ENCODE measurements around the gene USP10. TPM values are rescaled to one million over a fixed set of nuclear protein-coding genes. Genes with fewer than 3 reads are reported as not detected.
"Not testable (repeated sequence)": the region's sequence is repeated elsewhere in the genome, so short reads cannot be mapped to it uniquely, and the experiment has no call there.

USP10 gene
- total RNA-seq, 4 donors from 2014 or later: 63.0 to 98.4 (median 70.9) TPM

DNA sequence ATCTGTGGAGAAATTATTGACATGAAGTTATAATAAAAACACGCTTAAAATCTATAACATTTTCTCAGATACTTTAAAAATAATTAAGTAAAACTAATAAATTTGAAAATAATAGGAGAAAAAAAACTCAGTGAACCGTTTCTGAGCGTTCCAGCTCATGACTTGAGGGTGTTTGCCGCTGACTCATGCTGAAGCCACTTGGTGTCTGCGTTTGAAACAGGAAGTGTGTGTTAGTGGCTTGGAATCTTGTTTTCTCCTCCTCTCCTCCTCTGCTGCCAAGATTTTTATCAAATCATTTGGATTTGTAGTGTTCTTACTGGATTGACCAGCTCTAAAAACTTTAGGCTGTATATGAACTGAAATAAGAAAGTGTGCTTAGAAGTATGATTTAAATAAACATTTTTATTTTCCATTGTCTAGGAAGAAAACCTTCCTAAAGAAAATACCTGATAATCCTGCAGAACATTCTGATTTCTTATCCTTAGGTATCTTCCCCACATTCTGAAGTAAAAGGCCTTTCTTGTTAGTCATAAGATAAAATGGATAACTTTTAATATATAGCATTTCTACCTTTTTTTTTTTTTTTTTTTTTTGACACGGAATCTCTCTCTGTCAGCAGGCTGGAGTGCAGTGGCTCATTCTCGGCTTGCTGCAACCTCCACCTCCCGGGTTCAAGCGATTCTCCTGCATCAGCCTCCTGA, 30.8 kb downstream of the USP10 start:
- 30 to 31% methylated on average over 9 of the region's 9 CpGs for WGBS, 2 donors
- H3K4me3 ChIP-seq (replicated peaks in 1 of 3): no peak overlapping the region
- H3K4me1 ChIP-seq: peaks cover 22 to 49% of the 10 kb centered on the region in 2 donors
- peak; percentile 81 to 83 for DNase-seq
- peak overlapping the region; percentile 78 to 95 (median 82) for H3K27ac ChIP-seq
- no peaks in the 10 kb centered on the region for H3K36me3 ChIP-seq
- intact Hi-C loops (cut with DNase I): no loop called here
- TF ChIP-seq POLR2A (IDR thresholded peaks at IDR 0.05): peak in 1 of 2 donors; percentile 38
- TF ChIP-seq, protein P1, sequence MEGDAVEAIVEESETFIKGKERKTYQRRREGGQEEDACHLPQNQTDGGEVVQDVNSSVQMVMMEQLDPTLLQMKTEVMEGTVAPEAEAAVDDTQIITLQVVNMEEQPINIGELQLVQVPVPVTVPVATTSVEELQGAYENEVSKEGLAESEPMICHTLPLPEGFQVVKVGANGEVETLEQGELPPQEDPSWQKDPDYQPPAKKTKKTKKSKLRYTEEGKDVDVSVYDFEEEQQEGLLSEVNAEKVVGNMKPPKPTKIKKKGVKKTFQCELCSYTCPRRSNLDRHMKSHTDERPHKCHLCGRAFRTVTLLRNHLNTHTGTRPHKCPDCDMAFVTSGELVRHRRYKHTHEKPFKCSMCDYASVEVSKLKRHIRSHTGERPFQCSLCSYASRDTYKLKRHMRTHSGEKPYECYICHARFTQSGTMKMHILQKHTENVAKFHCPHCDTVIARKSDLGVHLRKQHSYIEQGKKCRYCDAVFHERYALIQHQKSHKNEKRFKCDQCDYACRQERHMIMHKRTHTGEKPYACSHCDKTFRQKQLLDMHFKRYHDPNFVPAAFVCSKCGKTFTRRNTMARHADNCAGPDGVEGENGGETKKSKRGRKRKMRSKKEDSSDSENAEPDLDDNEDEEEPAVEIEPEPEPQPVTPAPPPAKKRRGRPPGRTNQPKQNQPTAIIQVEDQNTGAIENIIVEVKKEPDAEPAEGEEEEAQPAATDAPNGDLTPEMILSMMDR (IDR thresholded peaks at IDR 0.05): no peak
- H3K27me3 ChIP-seq: no peaks in the 10 kb centered on the region
- no peaks in the 10 kb centered on the region for H3K9me3 ChIP-seq

DNA sequence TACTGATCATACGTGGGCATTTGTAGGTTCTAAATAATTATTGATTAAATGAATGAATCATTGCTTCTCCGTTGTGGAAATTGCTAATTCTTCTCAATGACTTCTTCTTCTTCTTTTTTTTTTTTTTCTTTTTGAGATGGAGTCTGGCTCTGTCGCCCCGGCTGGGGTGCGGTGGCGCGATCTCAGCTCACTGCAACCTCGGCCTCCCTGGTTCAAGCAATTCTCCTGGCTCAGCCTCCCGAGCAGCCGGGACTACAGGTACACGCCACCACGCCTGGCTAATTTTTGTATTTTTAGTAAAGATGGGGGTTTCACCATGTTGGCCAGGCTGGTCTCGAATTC, 32.5 kb downstream of the USP10 start:
- H3K4me1 ChIP-seq: peaks cover 28 to 50% of the 10 kb centered on the region in 2 donors
- H3K9me3 ChIP-seq; intact Hi-C loops (cut with DNase I): not testable (repeated sequence)

DNA sequence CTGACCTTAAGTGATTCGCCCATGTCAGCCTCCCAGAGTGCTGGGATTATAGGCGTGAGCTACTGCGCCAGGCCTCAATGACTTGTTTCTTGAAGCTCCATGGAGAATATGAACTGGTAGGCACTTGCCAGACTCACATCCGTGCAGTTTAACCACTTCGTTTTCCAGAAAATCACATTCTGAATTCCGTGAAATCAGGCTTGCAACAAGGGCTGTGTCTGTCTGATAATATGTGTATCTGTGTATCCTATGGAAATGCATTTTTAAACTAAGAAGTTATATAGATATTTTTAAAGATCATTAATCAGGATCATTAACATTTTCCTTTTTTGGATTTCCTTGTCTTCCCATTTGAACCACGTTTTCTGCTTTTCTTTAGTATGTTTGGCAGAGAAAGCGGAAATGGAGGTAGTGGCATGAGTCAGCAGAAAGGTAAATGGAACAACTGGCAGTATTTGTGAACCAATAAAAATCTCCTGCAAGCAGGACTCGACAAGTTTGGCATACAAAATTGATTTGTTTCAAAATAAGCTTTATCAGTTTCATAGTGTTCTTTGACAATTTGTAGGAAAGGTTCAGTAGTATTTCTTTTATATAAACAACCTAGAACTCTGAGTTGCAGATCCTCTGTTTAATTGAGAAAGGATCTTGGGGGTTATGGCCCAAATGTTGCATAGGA, 33.0 kb downstream of the USP10 start:
- WGBS, 2 donors: 86 to 87% methylated on average over 9 of the region's 9 CpGs
- H3K27me3 ChIP-seq: no peaks in the 10 kb centered on the region
- peak overlapping the region; percentile 39 to 95 (median 48) for H3K27ac ChIP-seq
- H3K4me1 ChIP-seq: peaks cover 29 to 56% of the 10 kb centered on the region in 2 donors
- DNase-seq: no peak
- H3K9me3 ChIP-seq: no peaks in the 10 kb centered on the region
- H3K4me3 ChIP-seq (replicated peaks in 1 of 3): no peak overlapping the region
- TF ChIP-seq, protein P1 (IDR thresholded peaks at IDR 0.05): no peak
- TF ChIP-seq POLR2A (IDR thresholded peaks at IDR 0.05): no peak
- H3K36me3 ChIP-seq: no peaks in the 10 kb centered on the region
- intact Hi-C loops (cut with DNase I): no loop called here

More for the DNA sequence above, 32.5 kb downstream of the USP10 start:
- H3K36me3 ChIP-seq; DNase-seq; H3K27me3 ChIP-seq; H3K4me3 ChIP-seq (replicated peaks in 1 of 3): not testable (repeated sequence)
- WGBS, 2 donors: 94 to 97% methylated on average over 13 of the region's 13 CpGs
- H3K27ac ChIP-seq: peak overlapping the region; percentile 39 to 95 (median 82)

DNA sequence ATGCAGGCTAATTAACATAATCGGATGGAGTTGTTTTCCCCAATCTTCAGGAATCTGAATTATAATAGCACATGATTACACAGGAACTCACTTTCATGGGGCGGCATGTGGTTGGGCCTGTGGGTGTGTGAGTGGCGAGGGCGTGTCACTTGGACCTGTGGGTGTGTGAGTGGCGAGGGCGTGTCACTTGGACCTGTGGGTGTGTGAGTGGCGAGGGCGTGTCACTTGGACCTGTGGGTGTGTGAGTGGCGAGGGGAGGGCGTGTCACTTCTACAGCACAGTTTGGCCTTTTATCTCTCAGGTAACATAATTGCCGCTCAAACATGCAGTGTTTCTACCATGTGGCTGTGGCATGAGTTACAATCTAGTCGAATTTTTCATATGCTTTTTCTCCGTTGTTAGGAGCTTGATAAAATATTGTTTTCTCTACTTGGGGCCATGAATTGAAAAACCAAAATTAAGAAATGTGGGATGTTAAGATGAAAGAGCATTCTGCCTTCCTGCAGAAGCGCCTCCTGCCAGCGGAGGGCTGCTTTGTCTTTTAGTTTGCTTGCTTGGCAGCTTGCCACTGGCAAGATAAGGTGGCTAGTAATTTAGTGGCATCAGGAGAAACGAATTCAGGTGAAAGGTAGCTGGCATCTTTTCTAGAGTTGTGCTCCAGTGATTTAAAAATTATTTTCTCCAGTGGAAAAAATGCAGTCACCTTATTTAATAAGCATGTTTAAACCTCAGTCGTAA, 36.2 kb downstream of the USP10 start:
- H3K27me3 ChIP-seq: no peaks in the 10 kb centered on the region
- TF ChIP-seq POLR2A (IDR thresholded peaks at IDR 0.05): no peak
- TF ChIP-seq, protein P1 (IDR thresholded peaks at IDR 0.05): no peak
- H3K4me3 ChIP-seq (replicated peaks in 1 of 3): no peak overlapping the region
- no peaks in the 10 kb centered on the region for H3K9me3 ChIP-seq
- DNase-seq: peak in 1 of 2 donors; percentile 19
- peaks cover 22 to 53% of the 10 kb centered on the region in 2 donors for H3K4me1 ChIP-seq
- intact Hi-C loops (cut with DNase I): loop anchor here (5.0 kb wide), 1 partner anchor 114 kb away; no protein-coding TSS in a partner anchor
- WGBS, 2 donors: 89% methylated on average over 17 of the region's 17 CpGs
- no peak overlapping the region for H3K27ac ChIP-seq
- no peaks in the 10 kb centered on the region for H3K36me3 ChIP-seq

DNA sequence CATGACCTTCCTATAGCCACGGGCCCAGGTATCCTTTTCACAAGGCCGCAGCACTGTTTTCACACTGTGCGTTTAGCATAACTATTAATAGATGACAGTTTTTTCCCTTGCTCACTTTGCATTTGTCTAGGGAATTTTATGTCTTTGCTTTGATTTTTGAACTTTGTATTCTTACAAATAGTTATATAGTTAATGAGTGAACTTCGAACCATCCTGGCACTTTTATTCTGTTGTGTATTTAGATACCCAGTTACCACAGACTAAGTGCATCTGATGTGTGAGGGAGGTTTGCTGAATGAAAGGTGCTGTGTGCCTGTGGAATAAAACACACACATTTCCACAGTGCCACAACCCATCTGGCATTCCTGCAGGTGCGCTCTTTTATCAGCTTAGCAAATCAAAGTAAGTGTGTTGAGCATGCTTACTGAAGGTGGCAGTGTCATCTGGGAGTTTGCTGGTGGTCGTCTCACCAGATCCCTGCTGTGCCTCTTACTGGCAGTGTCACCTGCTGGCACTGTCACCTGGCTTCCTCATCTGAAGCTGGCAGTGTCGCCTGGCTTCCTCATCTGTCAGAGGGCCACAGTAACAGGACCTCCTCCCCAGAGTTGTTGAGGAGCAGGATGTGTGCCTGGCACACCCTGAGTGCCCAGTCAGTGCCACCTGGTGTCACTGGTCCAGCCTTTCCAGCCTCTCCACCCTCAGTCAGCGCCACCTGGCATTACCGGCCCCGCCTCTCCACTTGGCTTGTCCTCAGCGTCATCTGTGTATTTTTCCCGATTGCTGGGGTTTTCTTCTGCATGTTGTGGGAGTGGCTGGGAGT, 37.6 kb downstream of the USP10 start:
- intact Hi-C loops (cut with DNase I): loop anchor here (5.0 kb wide), 1 partner anchor 115 kb away; no protein-coding TSS in a partner anchor
- H3K4me1 ChIP-seq: peaks cover 28 to 56% of the 10 kb centered on the region in 2 donors
- DNase-seq: peak; percentile 76 to 82
- WGBS, 2 donors: 55 to 70% methylated on average over 11 to 12 of the region's 12 CpGs
- TF ChIP-seq, protein P1 (IDR thresholded peaks at IDR 0.05): no peak
- peak in 1 of 2 donors; percentile 16 for TF ChIP-seq POLR2A (IDR thresholded peaks at IDR 0.05)
- no peak overlapping the region for H3K4me3 ChIP-seq (replicated peaks in 1 of 3)
- no peaks in the 10 kb centered on the region for H3K36me3 ChIP-seq
- H3K9me3 ChIP-seq: no peaks in the 10 kb centered on the region
- H3K27ac ChIP-seq: peak overlapping the region; percentile 19 to 71 (median 63)
- no peaks in the 10 kb centered on the region for H3K27me3 ChIP-seq
